ENCODE results near the gene ZC3H7B. TPM values are rescaled to one million over a fixed set of nuclear protein-coding genes. Genes with fewer than 3 reads are reported as not detected.

ZC3H7B gene
- total RNA-seq, 1 donor from 2014 or later, result 54.7 TPM

- H3K4me1 Mint-ChIP-seq (ENCODE audit: low read depth), result peaks cover 8% of the 10 kb centered on the region
- no peak overlapping the region for H3K4me3 Mint-ChIP-seq (ENCODE audit: unreplicated experiment)
- no peak for DNase-seq (ENCODE audit: low spot score)
- H3K27me3 Mint-ChIP-seq (ENCODE audit: low read depth), result no peaks in the 10 kb centered on the region
- no peaks in the 10 kb centered on the region for H3K9me3 Mint-ChIP-seq (ENCODE audit: low read depth)
- no peak for TF ChIP-seq CTCF (IDR thresholded peaks at IDR 0.05)
- H3K27ac Mint-ChIP-seq (ENCODE audit: unreplicated experiment), result no peak overlapping the region
- H3K36me3 Mint-ChIP-seq (ENCODE audit: low read depth), result peaks cover 6% of the 10 kb centered on the region
Measured at GRCh38 chr22:41387341-41387740, 86.0 kb downstream of the ZC3H7B start.

- no peak for DNase-seq (ENCODE audit: low spot score)
- H3K36me3 Mint-ChIP-seq (ENCODE audit: low read depth), result peaks cover 10% of the 10 kb centered on the region
- H3K4me1 Mint-ChIP-seq (ENCODE audit: low read depth), result peaks cover 20% of the 10 kb centered on the region
- H3K27me3 Mint-ChIP-seq (ENCODE audit: low read depth), result no peaks in the 10 kb centered on the region
- peak overlapping the region; percentile 29 for H3K4me3 Mint-ChIP-seq (ENCODE audit: unreplicated experiment)
- peak overlapping the region; percentile 80 for H3K27ac Mint-ChIP-seq (ENCODE audit: unreplicated experiment)
- H3K9me3 Mint-ChIP-seq (ENCODE audit: low read depth), result no peaks in the 10 kb centered on the region
- no peak for TF ChIP-seq CTCF (IDR thresholded peaks at IDR 0.05)
Measured at GRCh38 chr22:41394012-41394356, 92.7 kb downstream of the ZC3H7B start.

GRCh38 chr22:41395531-41396240 is 94.4 kb downstream of the ZC3H7B start:
- H3K4me1 Mint-ChIP-seq (ENCODE audit: low read depth), result peaks cover 20% of the 10 kb centered on the region
- no peak overlapping the region for H3K4me3 Mint-ChIP-seq (ENCODE audit: unreplicated experiment)
- H3K36me3 Mint-ChIP-seq (ENCODE audit: low read depth), result peaks cover 9% of the 10 kb centered on the region
- no peak for DNase-seq (ENCODE audit: low spot score)
- H3K27ac Mint-ChIP-seq (ENCODE audit: unreplicated experiment), result no peak overlapping the region
- TF ChIP-seq CTCF (IDR thresholded peaks at IDR 0.05), result no peak
- no peaks in the 10 kb centered on the region for H3K9me3 Mint-ChIP-seq (ENCODE audit: low read depth)
- H3K27me3 Mint-ChIP-seq (ENCODE audit: low read depth), result no peaks in the 10 kb centered on the region

DNA sequence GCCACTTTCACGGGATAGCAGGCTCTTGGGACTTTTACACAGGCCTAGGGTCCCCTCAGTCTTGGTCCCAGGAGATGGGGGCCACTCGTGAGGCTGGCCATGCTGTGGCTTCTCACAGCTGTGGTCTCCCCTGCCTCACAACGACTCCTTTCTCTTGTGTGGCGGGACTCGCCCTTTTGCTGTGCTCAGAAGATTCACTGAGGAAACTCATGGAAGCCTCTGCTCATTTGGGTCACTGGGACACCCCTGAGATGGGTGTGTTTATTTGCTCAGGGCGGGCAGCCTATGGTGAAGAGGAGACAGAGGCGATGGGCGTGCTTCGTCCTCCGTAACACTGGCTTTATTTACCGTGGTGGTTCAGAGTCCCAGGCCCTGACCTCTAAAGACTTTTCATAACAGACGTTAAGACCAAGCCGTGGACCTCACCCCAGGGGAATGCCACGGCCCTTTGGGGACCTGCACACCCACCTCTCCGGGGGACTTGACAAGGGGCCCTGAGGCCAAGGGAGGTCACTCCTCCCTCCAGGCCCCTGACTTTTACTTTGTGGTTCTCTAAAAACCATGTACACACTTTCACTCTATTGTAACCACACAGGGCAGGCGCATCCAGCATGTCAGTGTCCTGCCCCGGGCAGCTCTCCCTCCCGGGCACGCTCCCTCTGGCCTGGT is 96.0 kb downstream of the ZC3H7B start:
- Mint-ChIP-seq H3K36me3 (ENCODE audit: low read depth) (peaks cover 6% of the 10 kb centered on the region), H3K9me3 (ENCODE audit: low read depth) (no peaks in the 10 kb centered on the region), H3K4me1 (ENCODE audit: low read depth) (peaks cover 28% of the 10 kb centered on the region), H3K27me3 (ENCODE audit: low read depth) (no peaks in the 10 kb centered on the region), H3K4me3 (ENCODE audit: unreplicated experiment) (no peak overlapping the region), H3K27ac (ENCODE audit: unreplicated experiment) (no peak overlapping the region)
- DNase-seq (ENCODE audit: low spot score), result no peak
- TF ChIP-seq CTCF (IDR thresholded peaks at IDR 0.05), result no peak

DNA sequence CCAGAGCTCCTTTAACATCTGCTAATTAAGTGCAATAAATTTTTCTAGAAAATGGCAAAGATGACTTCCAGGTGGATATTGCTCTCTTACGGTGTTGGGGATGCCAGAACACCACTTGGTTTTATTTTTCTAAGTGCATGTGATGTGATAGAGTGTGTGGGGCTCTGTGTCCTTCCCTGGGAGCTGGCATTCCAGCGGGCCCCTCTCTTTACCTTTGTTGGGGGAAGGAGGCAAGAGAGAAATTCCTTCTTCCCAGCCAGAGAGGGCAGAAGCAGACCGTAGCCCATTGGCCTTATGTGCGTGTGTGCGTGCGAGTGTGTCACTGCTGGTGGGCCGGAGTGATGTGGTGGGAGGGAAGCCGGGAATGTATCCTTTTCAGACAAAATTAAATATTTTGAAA is 97.6 kb downstream of the ZC3H7B start:
- H3K27me3 Mint-ChIP-seq (ENCODE audit: low read depth), result no peaks in the 10 kb centered on the region
- H3K9me3 Mint-ChIP-seq (ENCODE audit: low read depth), result no peaks in the 10 kb centered on the region
- DNase-seq (ENCODE audit: low spot score), result no peak
- peaks cover 25% of the 10 kb centered on the region for H3K4me1 Mint-ChIP-seq (ENCODE audit: low read depth)
- H3K27ac Mint-ChIP-seq (ENCODE audit: unreplicated experiment), result no peak overlapping the region
- peaks cover 6% of the 10 kb centered on the region for H3K36me3 Mint-ChIP-seq (ENCODE audit: low read depth)
- no peak for TF ChIP-seq CTCF (IDR thresholded peaks at IDR 0.05)
- no peak overlapping the region for H3K4me3 Mint-ChIP-seq (ENCODE audit: unreplicated experiment)
